Activated CD8-positive, alpha-beta T cell treated with anti-CD3 and anti-CD28 coated beads for 36 hours (primary cell): ENCODE data around the gene CHTOP. TPM values are rescaled to one million over a fixed set of nuclear protein-coding genes. Genes with fewer than 3 reads are reported as not detected.

Experiments
- ATAC-seq: fragments of 200-7000 bp; cut with Tn5 transposase; one replicate; pipeline ENCODE4 v1.10.0; 2021; ENCODE audit warnings: mild to moderate bottlenecking, moderate library complexity
- CTCF ChIA-PET: fragments of 350-600 bp; sonication (Branson Sonifier 250); formaldehyde crosslinking; loops from one replicate; lab custom pipeline; 2021; ENCODE audit warnings: antibody characterized with exemption; lab: Charles Lee
- POLR2A ChIA-PET: fragments of 350-600 bp; sonication (Branson Sonifier 250); formaldehyde crosslinking; loops from one replicate; lab custom pipeline; 2021; ENCODE audit warnings: antibody characterized with exemption; lab: Charles Lee
- DNase-seq: peaks from one replicate; pipeline ENCODE4 v3.0.0-alpha.2; 2020
- H3K27ac Mint-ChIP-seq: one replicate; pipeline ENCODE4 v1.8.0; 2021; ENCODE audit warnings: mild to moderate bottlenecking, mixed read lengths
- H3K27me3 Mint-ChIP-seq: one replicate; pipeline ENCODE4 v1.8.0; 2021; ENCODE audit warnings: mixed read lengths
- H3K36me3 Mint-ChIP-seq: one replicate; pipeline ENCODE4 v1.8.0; 2021; ENCODE audit warnings: low read depth, mixed read lengths
- H3K4me1 Mint-ChIP-seq: one replicate; pipeline ENCODE4 v1.8.0; 2021; ENCODE audit warnings: low read depth, mixed read lengths
- H3K4me3 Mint-ChIP-seq: one replicate; pipeline ENCODE4 v1.8.0; 2021; ENCODE audit warnings: mild to moderate bottlenecking, moderate library complexity, mixed read lengths
- H3K9me3 Mint-ChIP-seq: one replicate; pipeline ENCODE4 v1.8.0; 2021; ENCODE audit warnings: mixed read lengths
- intact Hi-C: fragments of 100-400 bp; cut with micrococcal nuclease; formaldehyde crosslinking; loops from one replicate; pipeline ENCODE4 v1.10.0; 2022
- total RNA-seq, 2 experiments: library from RNA; stranded (reverse); gene quantifications; one replicate each; pipeline ENCODE4 v1.2.3, GENCODE V29; 2021
- TF ChIP-seq, protein P1 (sequence below): fragments of 200-600 bp; IDR thresholded peaks from one replicate; pipeline ENCODE4 v1.8.0; 2022; ENCODE audit warnings: antibody characterized with exemption, mild to moderate bottlenecking

CHTOP gene
- total RNA-seq, 2 experiments from 2014 or later: 76.8 to 83.2 TPM

DNA sequence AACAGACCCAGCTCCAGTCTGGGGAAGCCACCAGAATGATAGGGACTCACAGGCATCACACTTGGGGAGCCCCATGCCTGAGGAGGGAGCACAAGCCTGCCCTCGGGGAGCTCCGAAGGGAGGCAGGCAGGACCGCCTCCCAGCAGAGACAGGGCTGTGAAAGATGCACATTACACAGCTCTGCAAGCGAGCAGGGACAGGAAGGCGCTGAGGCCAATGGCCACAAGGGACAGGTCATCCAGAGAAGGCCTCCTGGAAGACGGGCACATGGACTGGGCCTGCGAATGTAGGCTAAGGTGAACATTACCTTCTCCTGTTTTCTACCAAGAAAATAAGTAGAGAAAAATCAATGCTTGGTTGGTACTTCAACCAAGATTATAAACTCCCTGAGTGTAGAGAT, 48.9 kb downstream of the CHTOP start:
- ChIA-PET CTCF (no interaction called here), POLR2A (interaction anchor here (1.9 kb wide), 1 partner anchor 310 kb away, joined by 4 read pairs; no protein-coding TSS in a partner anchor)
- H3K4me3 Mint-ChIP-seq: no peak overlapping the region
- DNase-seq (no peak), ATAC-seq (no peak)
- H3K4me1 Mint-ChIP-seq: peaks cover 14% of the 10 kb centered on the region
- TF ChIP-seq, protein P1, sequence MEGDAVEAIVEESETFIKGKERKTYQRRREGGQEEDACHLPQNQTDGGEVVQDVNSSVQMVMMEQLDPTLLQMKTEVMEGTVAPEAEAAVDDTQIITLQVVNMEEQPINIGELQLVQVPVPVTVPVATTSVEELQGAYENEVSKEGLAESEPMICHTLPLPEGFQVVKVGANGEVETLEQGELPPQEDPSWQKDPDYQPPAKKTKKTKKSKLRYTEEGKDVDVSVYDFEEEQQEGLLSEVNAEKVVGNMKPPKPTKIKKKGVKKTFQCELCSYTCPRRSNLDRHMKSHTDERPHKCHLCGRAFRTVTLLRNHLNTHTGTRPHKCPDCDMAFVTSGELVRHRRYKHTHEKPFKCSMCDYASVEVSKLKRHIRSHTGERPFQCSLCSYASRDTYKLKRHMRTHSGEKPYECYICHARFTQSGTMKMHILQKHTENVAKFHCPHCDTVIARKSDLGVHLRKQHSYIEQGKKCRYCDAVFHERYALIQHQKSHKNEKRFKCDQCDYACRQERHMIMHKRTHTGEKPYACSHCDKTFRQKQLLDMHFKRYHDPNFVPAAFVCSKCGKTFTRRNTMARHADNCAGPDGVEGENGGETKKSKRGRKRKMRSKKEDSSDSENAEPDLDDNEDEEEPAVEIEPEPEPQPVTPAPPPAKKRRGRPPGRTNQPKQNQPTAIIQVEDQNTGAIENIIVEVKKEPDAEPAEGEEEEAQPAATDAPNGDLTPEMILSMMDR: no peak
- peaks cover 31% of the 10 kb centered on the region for H3K27me3 Mint-ChIP-seq
- no peaks in the 10 kb centered on the region for H3K36me3 Mint-ChIP-seq
- intact Hi-C loops: no loop called here
- no peaks in the 10 kb centered on the region for H3K9me3 Mint-ChIP-seq
- H3K27ac Mint-ChIP-seq: no peak overlapping the region

- TF ChIP-seq, protein P1: no peak
- ATAC-seq (no peak), DNase-seq (no peak)
- ChIA-PET CTCF (no interaction called here), POLR2A (no interaction called here)
- Mint-ChIP-seq H3K9me3 (no peaks in the 10 kb centered on the region), H3K27ac (no peak overlapping the region), H3K4me3 (no peak overlapping the region), H3K27me3 (peaks cover 22% of the 10 kb centered on the region), H3K36me3 (no peaks in the 10 kb centered on the region), H3K4me1 (peaks cover 6% of the 10 kb centered on the region)
- intact Hi-C loops: no loop called here
These were observed 50.0 kb downstream of the CHTOP start for GRCh38 chr1:153683854-153684253.

DNA sequence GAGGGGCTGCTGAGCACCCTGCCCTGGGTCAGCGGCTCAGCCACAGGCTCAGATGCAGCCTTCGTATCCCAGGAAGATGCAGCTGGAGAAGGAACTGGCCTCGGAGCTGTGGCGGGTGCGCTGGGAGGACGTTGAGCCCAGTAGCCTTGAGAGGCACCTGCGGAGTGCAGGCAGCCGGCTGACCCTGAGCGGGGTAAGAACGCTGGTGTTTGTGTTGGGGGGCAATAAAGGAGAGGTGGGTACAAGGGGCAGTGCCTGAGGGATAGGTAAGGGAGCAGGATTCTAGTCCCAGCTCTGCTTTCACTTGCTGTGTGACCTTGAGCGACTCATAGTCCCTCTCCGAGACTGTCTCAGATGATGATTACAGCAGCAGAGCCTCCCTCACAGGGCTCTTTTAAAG, 51.0 kb downstream of the CHTOP start:
- ChIA-PET POLR2A (no interaction called here), CTCF (no interaction called here)
- Mint-ChIP-seq H3K36me3 (no peaks in the 10 kb centered on the region), H3K9me3 (no peaks in the 10 kb centered on the region), H3K27ac (no peak overlapping the region), H3K27me3 (peaks cover 18% of the 10 kb centered on the region), H3K4me1 (peaks cover 2% of the 10 kb centered on the region), H3K4me3 (no peak overlapping the region)
- no peak for DNase-seq
- TF ChIP-seq, protein P1: no peak
- ATAC-seq: no peak
- intact Hi-C loops: no loop called here

GRCh38 chr1:153685544-153686340, 51.9 kb downstream of the CHTOP start:
- Mint-ChIP-seq H3K4me1 (no peaks in the 10 kb centered on the region), H3K27ac (no peak overlapping the region), H3K9me3 (no peaks in the 10 kb centered on the region), H3K36me3 (no peaks in the 10 kb centered on the region), H3K4me3 (no peak overlapping the region), H3K27me3 (peaks cover 11% of the 10 kb centered on the region)
- CTCF ChIA-PET: interaction anchor here (0.8 kb wide), 1 partner anchor 8 kb away, joined by 3 read pairs; no protein-coding TSS in a partner anchor
- ATAC-seq (no peak), DNase-seq (no peak)
- POLR2A ChIA-PET: no interaction called here
- TF ChIP-seq, protein P1: no peak
- intact Hi-C loops: no loop called here

DNA sequence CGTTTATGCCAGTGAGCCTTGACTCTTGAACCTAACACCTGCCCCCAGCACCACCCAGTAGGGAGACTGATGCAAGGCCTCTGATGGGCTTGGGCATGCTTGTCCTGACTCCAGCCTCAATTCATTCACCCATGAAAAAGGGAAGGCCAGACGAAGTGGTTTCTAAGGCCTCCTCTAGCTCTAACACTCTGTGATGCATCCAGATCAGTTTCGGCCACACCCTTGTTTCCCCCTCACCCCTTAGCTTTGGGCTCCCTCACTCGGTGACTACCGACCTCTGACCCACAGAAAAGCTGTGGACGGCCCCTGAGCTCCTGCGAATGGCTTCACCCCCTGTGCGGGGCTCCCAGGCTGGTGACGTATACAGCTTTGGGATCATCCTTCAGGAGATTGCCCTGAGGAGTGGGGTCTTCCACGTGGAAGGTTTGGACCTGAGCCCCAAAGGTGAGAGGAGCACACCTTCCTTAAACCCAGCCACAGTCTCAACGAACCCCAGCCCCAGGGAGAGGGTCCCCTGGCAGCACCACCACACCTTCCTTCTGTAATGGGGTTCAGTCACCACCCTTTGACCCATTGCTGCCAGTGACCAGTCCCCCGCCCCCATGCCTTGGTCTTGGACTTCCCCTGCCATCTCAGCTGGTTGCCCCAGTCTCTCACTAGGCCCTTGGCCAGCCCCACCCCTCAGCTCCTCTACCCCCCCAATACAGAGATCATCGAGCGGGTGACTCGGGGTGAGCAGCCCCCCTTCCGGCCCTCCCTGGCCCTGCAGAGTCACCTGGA, 53.7 kb downstream of the CHTOP start:
- H3K27me3 Mint-ChIP-seq: peaks cover 2% of the 10 kb centered on the region
- no peaks in the 10 kb centered on the region for H3K36me3 Mint-ChIP-seq
- ATAC-seq (no peak), DNase-seq (no peak)
- POLR2A ChIA-PET: no interaction called here
- H3K27ac Mint-ChIP-seq: no peak overlapping the region
- no peak overlapping the region for H3K4me3 Mint-ChIP-seq
- CTCF ChIA-PET: interaction anchor here (1.0 kb wide), 1 partner anchor 177 kb away, joined by 3 read pairs; no protein-coding TSS in a partner anchor
- intact Hi-C loops: no loop called here
- TF ChIP-seq, protein P1: no peak
- H3K4me1 Mint-ChIP-seq: no peaks in the 10 kb centered on the region
- no peaks in the 10 kb centered on the region for H3K9me3 Mint-ChIP-seq
